Liver (tissue), 9 donors: ENCODE data around the gene FHDC1. TPM values are rescaled to one million over a fixed set of nuclear protein-coding genes. Genes with fewer than 3 reads are reported as not detected.

Experiments used
- DNase-seq: peaks from one replicate; pipeline ENCODE4 v3.0.0-alpha.2; 2017; ENCODE audit warnings: low spot score
- H3K27ac ChIP-seq, 2 donors: one replicate each; pipeline ENCODE4 v1.7.0; 2013; ENCODE audit warnings: inconsistent platforms in 2 of 2, low read length in 2 of 2, control low read depth in 1 of 2, low read depth in 1 of 2, mild to moderate bottlenecking in 1 of 2
- H3K27me3 ChIP-seq, 4 donors: one replicate each; pipeline versions ENCODE4 v1.6.1 to v1.7.0; 2013; ENCODE audit warnings: low read length in 3 of 4, inconsistent platforms in 1 of 4, mild to moderate bottlenecking in 1 of 4, moderate library complexity in 1 of 4; ENCODE audit not compliant: control insufficient read depth in 4 of 4, insufficient read depth in 4 of 4
- H3K36me3 ChIP-seq, 4 donors: one replicate each; pipeline versions ENCODE4 v1.6.1 to v1.7.0; 2013; ENCODE audit warnings: low read length in 3 of 4, mild to moderate bottlenecking in 3 of 4, low read depth in 1 of 4, moderate library complexity in 1 of 4; ENCODE audit not compliant: control insufficient read depth in 4 of 4, insufficient read depth in 3 of 4
- H3K4me1 ChIP-seq, 4 donors: one replicate each; pipeline versions ENCODE4 v1.6.1 to v1.7.0; 2013; ENCODE audit warnings: low read length in 3 of 4, mild to moderate bottlenecking in 3 of 4, moderate library complexity in 1 of 4; ENCODE audit not compliant: control insufficient read depth in 4 of 4, insufficient read depth in 4 of 4
- H3K4me3 ChIP-seq, 3 donors: one replicate each; pipeline versions ENCODE4 v1.6.1 to v1.7.0; 2013; ENCODE audit warnings: low read length in 3 of 3, control low read depth in 1 of 3, low read depth in 1 of 3, mild to moderate bottlenecking in 1 of 3
- H3K9ac ChIP-seq, 2 donors: one replicate each; pipeline ENCODE4 v1.7.0; 2013; ENCODE audit warnings: low read length in 2 of 2, mild to moderate bottlenecking in 2 of 2, moderate library complexity in 2 of 2, control low read depth in 1 of 2, low read depth in 1 of 2
- H3K9me3 ChIP-seq, 4 donors: one replicate each; pipeline versions ENCODE4 v1.6.1 to v1.7.0; 2013; ENCODE audit warnings: low read length in 3 of 4; ENCODE audit not compliant: control insufficient read depth in 4 of 4
- CTCF ChIP-seq: fragments of 150-350 bp; IDR thresholded peaks from 2 replicates; pipeline ENCODE4 v1.5.1; 2017; ENCODE audit warnings: improper control_type of control experiment, low read depth, low read length; ENCODE audit not compliant: missing input control
- EGR1 ChIP-seq, 2 donors: IDR thresholded peaks; 2 replicates each; pipeline ENCODE4 v1.6.1; 2016 to 2018; ENCODE audit warnings: antibody characterized with exemption in 2 of 2, low read depth in 2 of 2
- FOXA1 ChIP-seq: IDR thresholded peaks from 2 replicates; pipeline ENCODE4 v1.6.1; 2016; ENCODE audit warnings: antibody characterized with exemption
- FOXA2 ChIP-seq: IDR thresholded peaks from 2 replicates; pipeline ENCODE4 v1.6.1; 2016; ENCODE audit warnings: antibody characterized with exemption
- GABPA ChIP-seq, 2 donors: IDR thresholded peaks in 1 of 2; conservative IDR thresholded peaks in 1 of 2; 2 replicates each; pipeline ENCODE4 v1.6.1; 2016; ENCODE audit warnings: antibody characterized with exemption in 2 of 2, mild to moderate bottlenecking in 1 of 2, moderate library complexity in 1 of 2
- HNF4A ChIP-seq, 2 donors: conservative IDR thresholded peaks; 2 replicates each; pipeline ENCODE4 v1.6.1; 2016; ENCODE audit warnings: antibody characterized with exemption in 2 of 2, mild to moderate bottlenecking in 2 of 2
- HNF4G ChIP-seq: IDR thresholded peaks from 2 replicates; pipeline ENCODE4 v1.6.1; 2016; ENCODE audit warnings: antibody characterized with exemption
- JUND ChIP-seq, 2 donors: IDR thresholded peaks; 2 replicates each; pipeline ENCODE4 v1.6.1; 2016; ENCODE audit warnings: antibody characterized with exemption in 2 of 2
- NR2F2 ChIP-seq: IDR thresholded peaks from 2 replicates; pipeline ENCODE4 v1.6.1; 2016; ENCODE audit warnings: antibody characterized with exemption
- RAD21 ChIP-seq, 2 donors: IDR thresholded peaks; 2 replicates each; pipeline ENCODE4 v1.6.1; 2016; ENCODE audit warnings: antibody characterized with exemption in 2 of 2, mild to moderate bottlenecking in 2 of 2
- REST ChIP-seq: IDR thresholded peaks from 2 replicates; pipeline ENCODE4 v1.6.1; 2016; ENCODE audit warnings: antibody characterized with exemption, mild to moderate bottlenecking
- SP1 ChIP-seq: IDR thresholded peaks from 2 replicates; pipeline ENCODE4 v1.6.1; 2018; ENCODE audit warnings: antibody characterized with exemption, mild to moderate bottlenecking
- TAF1 ChIP-seq: conservative IDR thresholded peaks from 2 replicates; pipeline ENCODE4 v1.6.1; 2016; ENCODE audit warnings: antibody characterized with exemption, mild to moderate bottlenecking
- YY1 ChIP-seq: IDR thresholded peaks from 2 replicates; pipeline ENCODE4 v1.6.1; 2016; ENCODE audit warnings: antibody characterized with exemption, mild to moderate bottlenecking
- ZBTB33 ChIP-seq: IDR thresholded peaks from 2 replicates; pipeline ENCODE4 v1.6.1; 2016; ENCODE audit warnings: antibody characterized with exemption
- WGBS: extraction: QIAGEN DNeasy Blood & Tissue Kit; methylation state at CpG from one replicate; pipeline ENCODE4 v1.1.7; 2013; 5-methylcytosine and 5-hydroxymethylcytosine counted together
- polyA plus RNA-seq, 2 donors: library from polyadenylated mRNA; stranded (reverse) in 1 of 2; unstranded in 1 of 2; fragments of 200-250 nt in 1 of 2; fragments of >200 nt in 1 of 2; fragmentation: Nextera tagmentation in 1 of 2; extraction: Ambion mirVana in 1 of 2; gene quantifications; one replicate each; pipeline versions ENCODE4 v1.2.1 to v1.2.3, GENCODE V29; 2013 to 2015
- total RNA-seq, 2 donors: library from RNA; depleted of rRNA; stranded (reverse); fragments of >200 nt; gene quantifications; one replicate each; pipeline ENCODE4 v1.2.3, GENCODE V29; 2014
- TF ChIP-seq, protein P1 (sequence below): IDR thresholded peaks from 2 replicates; pipeline ENCODE4 v1.6.1; 2016; ENCODE audit warnings: antibody characterized with exemption
- TF ChIP-seq, protein P2 (sequence below): IDR thresholded peaks from 2 replicates; pipeline ENCODE4 v1.6.1; 2016; ENCODE audit warnings: antibody characterized with exemption
- donor health status: healthy.
- donor health status: healthy.
- donor health status: healthy.
- donor health status: healthy.
- donor health status: healthy.

FHDC1 gene
- total and polyA plus RNA-seq, 4 donors, result 0.06 to 33.0 (median 0.11) TPM

GRCh38 chr4:152965611-152966010, 29.5 kb downstream of the FHDC1 start:
- Histone ChIP-seq H3K36me3 (no peaks in the 10 kb centered on the region), H3K27me3 (no peaks in the 10 kb centered on the region), H3K27ac (no peak overlapping the region), H3K9me3 (no peaks in the 10 kb centered on the region), H3K4me1 (no peaks in the 10 kb centered on the region), H3K9ac (no peak overlapping the region), H3K4me3 (no peak overlapping the region)
- TF ChIP-seq NR2F2 (no peak), CTCF (no peak), FOXA2 (no peak), JUND (IDR thresholded peaks at IDR 0.05) (no peak), YY1 (no peak)
- 94% methylated on average over 4 of the region's 4 CpGs for WGBS
- no peak for DNase-seq

GRCh38 chr4:152967907-152968306, 31.8 kb downstream of the FHDC1 start:
- TF ChIP-seq SP1 (no peak), YY1 (no peak), EGR1 (IDR thresholded peaks at IDR 0.05; ENCODE audit: low read depth in 2 of 2) (no peak), TAF1 (no peak), NR2F2 (no peak), HNF4G (no peak), FOXA1 (no peak)
- TF ChIP-seq, protein P1, sequence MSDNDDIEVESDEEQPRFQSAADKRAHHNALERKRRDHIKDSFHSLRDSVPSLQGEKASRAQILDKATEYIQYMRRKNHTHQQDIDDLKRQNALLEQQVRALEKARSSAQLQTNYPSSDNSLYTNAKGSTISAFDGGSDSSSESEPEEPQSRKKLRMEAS, result no peak
- no peaks in the 10 kb centered on the region for H3K36me3 ChIP-seq
- no peak overlapping the region for H3K9ac ChIP-seq
- H3K9me3 ChIP-seq, result no peaks in the 10 kb centered on the region
- no peaks in the 10 kb centered on the region for H3K4me1 ChIP-seq
- 82% methylated on average over 3 of the region's 3 CpGs for WGBS
- H3K27ac ChIP-seq, result no peak overlapping the region
- H3K4me3 ChIP-seq, result no peak overlapping the region
- no peaks in the 10 kb centered on the region for H3K27me3 ChIP-seq
- no peak for DNase-seq

GRCh38 chr4:152968806-152969394, 32.8 kb downstream of the FHDC1 start:
- no peak overlapping the region for H3K9ac ChIP-seq
- H3K36me3 ChIP-seq, result no peaks in the 10 kb centered on the region
- H3K4me3 ChIP-seq, result no peak overlapping the region
- H3K4me1 ChIP-seq, result no peaks in the 10 kb centered on the region
- H3K27me3 ChIP-seq, result no peaks in the 10 kb centered on the region
- no peak overlapping the region for H3K27ac ChIP-seq
- DNase-seq, result no peak
- WGBS, result 86% methylated on average over 9 of the region's 9 CpGs
- no peaks in the 10 kb centered on the region for H3K9me3 ChIP-seq
- TF ChIP-seq, protein P2, sequence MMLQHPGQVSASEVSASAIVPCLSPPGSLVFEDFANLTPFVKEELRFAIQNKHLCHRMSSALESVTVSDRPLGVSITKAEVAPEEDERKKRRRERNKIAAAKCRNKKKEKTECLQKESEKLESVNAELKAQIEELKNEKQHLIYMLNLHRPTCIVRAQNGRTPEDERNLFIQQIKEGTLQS, result no peak
- TF ChIP-seq YY1 (no peak), SP1 (no peak), HNF4G (no peak), GABPA (IDR thresholded peaks at IDR 0.05 in 1 of 2, conservative IDR thresholded peaks at IDR 0.05 in 1 of 2) (no peak), CTCF (no peak), NR2F2 (no peak), FOXA2 (no peak), HNF4A (conservative IDR thresholded peaks at IDR 0.05) (no peak), JUND (IDR thresholded peaks at IDR 0.05) (no peak), RAD21 (IDR thresholded peaks at IDR 0.05) (no peak), ZBTB33 (no peak), REST (no peak), TAF1 (no peak)
- TF ChIP-seq, protein P1, result no peak
